Keratinocyte (primary cell): ENCODE results near the gene NCCRP1.

Source experiments
- EZH2 ChIP-seq: IDR thresholded peaks from one replicate; pipeline ENCODE4 v1.6.1; 2012; ENCODE audit warnings: inconsistent platforms, mild to moderate bottlenecking, low read length, moderate library complexity
- TF ChIP-seq, protein P1 (sequence below), 3 experiments: IDR thresholded peaks in 1 of 3; conservative IDR thresholded peaks in 1 of 3; optimal IDR thresholded peaks in 1 of 3; 2 replicates in 2 of 3; 3 replicates in 1 of 3; pipeline versions ENCODE3 to v1.5.1; 2011; ENCODE audit warnings: low read length in 3 of 3, mild to moderate bottlenecking in 3 of 3, moderate library complexity in 2 of 3, control low read depth in 1 of 3, inconsistent platforms in 1 of 3; ENCODE audit not compliant: insufficient read depth in 2 of 3; ENCODE audit errors: extremely low read depth in 1 of 3

DNA sequence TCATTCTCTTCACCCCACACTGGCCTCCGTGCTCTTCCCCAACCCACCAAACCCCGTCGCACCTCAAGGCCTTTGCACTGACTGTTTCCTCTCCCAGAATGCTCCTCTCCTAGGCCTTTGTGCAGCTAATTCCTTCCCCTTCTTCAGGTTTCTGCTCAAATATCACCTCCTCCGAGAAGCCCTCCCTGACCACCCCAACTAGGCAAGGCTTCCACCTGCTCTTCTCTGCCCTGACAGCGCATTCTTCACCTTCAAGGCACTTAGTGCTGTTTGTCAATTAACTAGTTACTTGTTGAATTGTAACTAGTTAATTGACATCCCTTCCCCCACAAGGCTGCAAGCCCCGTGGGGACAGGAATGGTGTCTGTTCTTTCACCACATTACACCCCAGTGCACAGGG is 7.8 kb upstream of the NCCRP1 start:
- TF ChIP-seq, protein P1, sequence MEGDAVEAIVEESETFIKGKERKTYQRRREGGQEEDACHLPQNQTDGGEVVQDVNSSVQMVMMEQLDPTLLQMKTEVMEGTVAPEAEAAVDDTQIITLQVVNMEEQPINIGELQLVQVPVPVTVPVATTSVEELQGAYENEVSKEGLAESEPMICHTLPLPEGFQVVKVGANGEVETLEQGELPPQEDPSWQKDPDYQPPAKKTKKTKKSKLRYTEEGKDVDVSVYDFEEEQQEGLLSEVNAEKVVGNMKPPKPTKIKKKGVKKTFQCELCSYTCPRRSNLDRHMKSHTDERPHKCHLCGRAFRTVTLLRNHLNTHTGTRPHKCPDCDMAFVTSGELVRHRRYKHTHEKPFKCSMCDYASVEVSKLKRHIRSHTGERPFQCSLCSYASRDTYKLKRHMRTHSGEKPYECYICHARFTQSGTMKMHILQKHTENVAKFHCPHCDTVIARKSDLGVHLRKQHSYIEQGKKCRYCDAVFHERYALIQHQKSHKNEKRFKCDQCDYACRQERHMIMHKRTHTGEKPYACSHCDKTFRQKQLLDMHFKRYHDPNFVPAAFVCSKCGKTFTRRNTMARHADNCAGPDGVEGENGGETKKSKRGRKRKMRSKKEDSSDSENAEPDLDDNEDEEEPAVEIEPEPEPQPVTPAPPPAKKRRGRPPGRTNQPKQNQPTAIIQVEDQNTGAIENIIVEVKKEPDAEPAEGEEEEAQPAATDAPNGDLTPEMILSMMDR (optimal IDR thresholded peaks at IDR 0.05 in 1 of 3, IDR thresholded peaks at IDR 0.05 in 1 of 3, conservative IDR thresholded peaks at IDR 0.05 in 1 of 3; ENCODE audit: extremely low read depth in 1 of 3, insufficient read depth in 2 of 3, low read length in 3 of 3) = no peak
- TF ChIP-seq EZH2 = no peak
